Stomach (tissue), 9 donors: Measurements from ENCODE around the gene ALG14. TPM values are rescaled to one million over a fixed set of nuclear protein-coding genes. Genes with fewer than 3 reads are reported as not detected.
A peak's percentile ranks its signal among the peaks of the same experiment; 100 is the strongest.

Experiments
- DNase-seq, 2 donors: peaks; one replicate each; pipeline versions ENCODE4 v3.0.0 to v3.0.0-alpha.2; 2013 to 2019
- H3K27ac ChIP-seq, 5 donors: fragments of 200-600 bp in 4 of 5; sonication (generic) in 4 of 5; one replicate each; pipeline ENCODE4 v1.5.1; 2013 to 2019; ENCODE audit warnings: mild to moderate bottlenecking in 1 of 5, moderate library complexity in 1 of 5
- H3K27me3 ChIP-seq, 3 donors: fragments of 200-600 bp; sonication (generic); one replicate each; pipeline ENCODE4 v1.5.1; 2017 to 2019; ENCODE audit warnings: mixed run types in 1 of 3
- H3K36me3 ChIP-seq, 4 donors: fragments of 200-600 bp; sonication (generic); 1 replicate in 3 of 4; 2 replicates in 1 of 4; pipeline ENCODE4 v1.5.1; 2016 to 2019
- H3K4me1 ChIP-seq, 4 donors: fragments of 200-600 bp; sonication (generic); one replicate each; pipeline ENCODE4 v1.5.1; 2016 to 2019
- H3K4me3 ChIP-seq, 4 donors: fragments of 200-600 bp; sonication (generic) in 3 of 4; one replicate each; pipeline ENCODE4 v1.5.1; 2016 to 2019; ENCODE audit warnings: mild to moderate bottlenecking in 1 of 4
- H3K9me3 ChIP-seq, 4 donors: fragments of 200-600 bp; sonication (generic); one replicate each; pipeline ENCODE4 v1.5.1; 2016 to 2019
- EP300 ChIP-seq: sonication (generic); formaldehyde crosslinking; IDR thresholded peaks from one replicate; pipeline ENCODE4 v1.6.1; 2017; ENCODE audit warnings: antibody characterized with exemption
- POLR2A ChIP-seq, 4 donors: fragments of 450-650 bp; IDR thresholded peaks; one replicate each; pipeline ENCODE4 v1.6.1; 2016; ENCODE audit warnings: antibody characterized with exemption in 4 of 4, control low read depth in 2 of 4, mild to moderate bottlenecking in 1 of 4, moderate library complexity in 1 of 4
- POLR2AphosphoS5 ChIP-seq, 3 donors: sonication (generic); formaldehyde crosslinking; IDR thresholded peaks; one replicate each; pipeline ENCODE4 v1.6.1; 2016; ENCODE audit warnings: antibody characterized with exemption in 3 of 3
- WGBS, 5 donors: extraction: QIAGEN DNeasy Blood & Tissue Kit in 3 of 5; methylation state at CpG; one replicate each; pipeline versions ENCODE4 v1.1.5 to v1.1.7; 2013 to 2018; 5-methylcytosine and 5-hydroxymethylcytosine counted together
- intact Hi-C: fragments of 100-400 bp; cut with DNase I; formaldehyde crosslinking; loops from one replicate; pipeline ENCODE4 v1.15.1; 2023; ENCODE audit warnings: low total_unique reads
- polyA plus RNA-seq, 3 donors: library from polyadenylated mRNA; stranded (reverse); fragments of 200-250 nt; gene quantifications; one replicate each; pipeline ENCODE4 v1.2.3, GENCODE V29; 2013
- total RNA-seq, 5 donors: library from RNA; depleted of rRNA; stranded (reverse); fragments of >200 nt; gene quantifications; one replicate each; pipeline versions ENCODE4 v1.1.0 to v1.2.3, GENCODE V29; 2014 to 2016
- TF ChIP-seq, protein P1 (sequence below), 7 experiments: fragments of 450-650 bp in 4 of 7; fragments of 200-600 bp in 3 of 7; sonication (generic) in 3 of 7; IDR thresholded peaks; one replicate each; pipeline ENCODE4 v1.5.1; 2016 to 2019; ENCODE audit warnings: antibody characterized with exemption in 7 of 7, control low read depth in 2 of 7, mild to moderate bottlenecking in 1 of 7
- donor health status: healthy with polysubstance abuse.
- donor health status: Bipolar disorder and iron deficiency.
- donor health status: healthy.

ALG14 gene
- total and polyA plus RNA-seq, 8 donors: under 0.01 to 3.5 (median 1.1) TPM; not detected in 1

DNA sequence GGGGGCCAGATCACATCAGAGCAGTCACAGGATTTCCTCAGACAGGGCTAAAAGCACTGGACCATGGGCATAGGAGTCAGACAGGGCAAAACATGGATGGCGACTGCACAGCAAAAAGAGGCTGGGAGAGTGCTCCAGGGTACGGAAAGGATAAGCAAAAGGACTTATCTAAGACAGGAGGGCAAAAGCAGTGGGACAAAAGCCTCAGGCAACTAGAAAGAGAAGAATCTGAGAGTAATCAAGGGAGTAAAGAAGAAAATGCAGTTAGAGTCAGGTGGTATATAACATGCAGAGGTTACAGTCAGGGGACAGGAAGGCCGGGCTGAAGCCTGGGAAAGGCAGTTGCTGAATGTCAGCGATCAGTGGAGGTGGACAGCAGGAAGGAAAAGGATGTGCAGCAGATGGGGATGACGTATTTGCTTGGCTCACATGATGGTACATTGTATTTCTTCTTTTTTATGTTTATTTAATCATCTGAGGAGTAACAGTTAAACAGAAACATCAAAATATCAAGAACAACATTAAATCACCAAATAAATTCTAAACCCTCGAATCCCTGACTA, 82.8 kb downstream of the ALG14 start:
- H3K36me3 ChIP-seq: no peaks in the 10 kb centered on the region
- TF ChIP-seq POLR2A (IDR thresholded peaks at IDR 0.05): no peak
- no peaks in the 10 kb centered on the region for H3K27me3 ChIP-seq
- 74 to 85% (median 82%) methylated on average over 6 of the region's 6 CpGs for WGBS, 5 donors
- peaks cover 4 to 12% (median 7%) of the 10 kb centered on the region in 4 donors for H3K4me1 ChIP-seq
- intact Hi-C loops: no loop called here
- H3K4me3 ChIP-seq: no peak overlapping the region
- peak in 1 of 2 donors; percentile 64 for DNase-seq
- no peaks in the 10 kb centered on the region for H3K9me3 ChIP-seq
- H3K27ac ChIP-seq: peak overlapping the region in 2 of 5 donors; percentile 29 to 61

- Histone ChIP-seq H3K27me3 (no peaks in the 10 kb centered on the region), H3K4me3 (no peak overlapping the region), H3K36me3 (no peaks in the 10 kb centered on the region), H3K27ac (peak overlapping the region in 2 of 5 donors; percentile 29 to 61), H3K4me1 (peaks cover 4 to 12% (median 7%) of the 10 kb centered on the region in 4 donors), H3K9me3 (no peaks in the 10 kb centered on the region)
- DNase-seq: peak in 1 of 2 donors; percentile 66
- TF ChIP-seq EP300 (no peak), POLR2AphosphoS5 (IDR thresholded peaks at IDR 0.05) (no peak), POLR2A (IDR thresholded peaks at IDR 0.05) (no peak)
- TF ChIP-seq, protein P1, sequence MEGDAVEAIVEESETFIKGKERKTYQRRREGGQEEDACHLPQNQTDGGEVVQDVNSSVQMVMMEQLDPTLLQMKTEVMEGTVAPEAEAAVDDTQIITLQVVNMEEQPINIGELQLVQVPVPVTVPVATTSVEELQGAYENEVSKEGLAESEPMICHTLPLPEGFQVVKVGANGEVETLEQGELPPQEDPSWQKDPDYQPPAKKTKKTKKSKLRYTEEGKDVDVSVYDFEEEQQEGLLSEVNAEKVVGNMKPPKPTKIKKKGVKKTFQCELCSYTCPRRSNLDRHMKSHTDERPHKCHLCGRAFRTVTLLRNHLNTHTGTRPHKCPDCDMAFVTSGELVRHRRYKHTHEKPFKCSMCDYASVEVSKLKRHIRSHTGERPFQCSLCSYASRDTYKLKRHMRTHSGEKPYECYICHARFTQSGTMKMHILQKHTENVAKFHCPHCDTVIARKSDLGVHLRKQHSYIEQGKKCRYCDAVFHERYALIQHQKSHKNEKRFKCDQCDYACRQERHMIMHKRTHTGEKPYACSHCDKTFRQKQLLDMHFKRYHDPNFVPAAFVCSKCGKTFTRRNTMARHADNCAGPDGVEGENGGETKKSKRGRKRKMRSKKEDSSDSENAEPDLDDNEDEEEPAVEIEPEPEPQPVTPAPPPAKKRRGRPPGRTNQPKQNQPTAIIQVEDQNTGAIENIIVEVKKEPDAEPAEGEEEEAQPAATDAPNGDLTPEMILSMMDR (IDR thresholded peaks at IDR 0.05): no peak
- intact Hi-C loops: no loop called here
- 23 to 73% (median 44%) methylated on average over 1 of the region's 1 CpG for WGBS, 5 donors
These were observed 83.4 kb downstream of the ALG14 start for GRCh38 chr1:94989398-94989797.

GRCh38 chr1:94988356-94988755, 84.4 kb downstream of the ALG14 start:
- H3K27ac ChIP-seq: no peak overlapping the region
- no peaks in the 10 kb centered on the region for H3K9me3 ChIP-seq
- H3K4me1 ChIP-seq: peaks cover 4 to 12% (median 8%) of the 10 kb centered on the region in 4 donors
- TF ChIP-seq POLR2A (IDR thresholded peaks at IDR 0.05) (no peak), EP300 (no peak), POLR2AphosphoS5 (IDR thresholded peaks at IDR 0.05) (no peak)
- TF ChIP-seq, protein P1 (IDR thresholded peaks at IDR 0.05): no peak
- no peak overlapping the region for H3K4me3 ChIP-seq
- no peak for DNase-seq
- intact Hi-C loops: no loop called here
- no peaks in the 10 kb centered on the region for H3K36me3 ChIP-seq
- H3K27me3 ChIP-seq: no peaks in the 10 kb centered on the region

DNA sequence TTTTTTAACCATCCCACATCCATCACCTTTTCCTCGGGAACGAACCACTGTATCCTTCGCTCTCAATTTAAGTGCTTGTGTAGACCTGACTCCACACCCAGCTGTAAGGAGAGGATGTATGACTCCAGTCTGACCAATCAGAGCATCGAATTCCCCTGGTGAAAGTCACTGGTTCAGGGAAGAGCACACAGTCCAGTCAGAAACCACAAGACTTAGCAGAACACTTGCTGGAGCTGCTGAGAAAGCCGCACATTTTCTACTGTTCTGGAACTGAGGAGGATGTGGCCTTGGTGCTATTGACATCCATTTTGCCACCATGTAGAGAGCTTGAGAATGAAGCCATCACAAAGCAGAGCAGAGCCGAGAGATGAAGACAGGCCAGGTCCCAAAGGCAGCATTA, 86.0 kb downstream of the ALG14 start:
- H3K4me3 ChIP-seq: no peak overlapping the region
- H3K36me3 ChIP-seq: no peaks in the 10 kb centered on the region
- no peaks in the 10 kb centered on the region for H3K9me3 ChIP-seq
- H3K27me3 ChIP-seq: no peaks in the 10 kb centered on the region
- H3K4me1 ChIP-seq: peaks cover 0 to 16% (median 8%) of the 10 kb centered on the region in 4 donors
- 86 to 98% (median 92%) methylated on average over 6 of the region's 6 CpGs for WGBS, 5 donors
- no peak overlapping the region for H3K27ac ChIP-seq
- intact Hi-C loops: no loop called here
- TF ChIP-seq EP300 (no peak), POLR2A (IDR thresholded peaks at IDR 0.05) (no peak), POLR2AphosphoS5 (IDR thresholded peaks at IDR 0.05) (no peak)
- TF ChIP-seq, protein P1 (IDR thresholded peaks at IDR 0.05): no peak
- DNase-seq: no peak

DNA sequence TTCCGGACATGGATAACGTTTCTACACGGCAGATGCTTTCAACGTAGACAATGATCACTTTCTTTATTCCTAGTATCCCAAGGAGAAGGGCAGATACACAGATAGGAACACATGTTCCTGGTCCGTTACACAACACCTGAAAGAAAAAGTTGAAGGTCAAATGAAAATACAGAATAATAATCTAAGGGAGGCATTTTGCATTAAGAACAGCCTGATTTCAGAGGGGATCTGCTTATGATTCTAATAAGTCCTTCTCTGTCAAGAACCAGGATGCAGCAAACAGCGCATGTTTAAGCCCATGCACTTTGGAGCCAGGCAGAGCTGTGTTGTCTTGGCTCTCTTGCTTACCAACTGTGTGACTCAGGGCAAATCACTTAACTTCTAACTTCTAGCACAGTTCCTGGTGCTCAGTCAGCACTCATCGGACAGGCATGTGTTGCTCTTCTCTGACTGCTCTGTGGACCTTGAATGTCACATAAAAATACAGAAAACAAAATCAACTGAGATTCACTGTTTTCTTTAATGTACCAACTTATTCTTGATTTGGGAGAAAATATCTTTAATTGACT, 89.5 kb downstream of the ALG14 start:
- no peaks in the 10 kb centered on the region for H3K9me3 ChIP-seq
- TF ChIP-seq POLR2AphosphoS5 (IDR thresholded peaks at IDR 0.05) (peak in 1 of 3 donors; percentile 46), POLR2A (IDR thresholded peaks at IDR 0.05) (no peak), EP300 (no peak)
- TF ChIP-seq, protein P1 (IDR thresholded peaks at IDR 0.05): no peak
- H3K36me3 ChIP-seq: no peaks in the 10 kb centered on the region
- H3K27me3 ChIP-seq: no peaks in the 10 kb centered on the region
- H3K27ac ChIP-seq: peak overlapping the region; percentile 5 to 41 (median 22)
- H3K4me1 ChIP-seq: peaks cover 0 to 29% (median under 1%) of the 10 kb centered on the region in 4 donors
- peak in 1 of 2 donors; percentile 45 for DNase-seq
- intact Hi-C loops: no loop called here
- 69 to 84% (median 74%) methylated on average over 7 of the region's 7 CpGs for WGBS, 5 donors
- no peak overlapping the region for H3K4me3 ChIP-seq
